Left ventricle myocardium inferior (tissue), 1 donor: ENCODE measurements around the gene GAK. TPM values are rescaled to one million over a fixed set of nuclear protein-coding genes. Genes with fewer than 3 reads are reported as not detected.

Experiments
- DNase-seq: peaks from one replicate; pipeline ENCODE4 v3.0.0-alpha.2; 2020
- H3K27ac ChIP-seq: fragments of 200-600 bp; replicated peaks from 2 replicates; pipeline ENCODE4 v1.8.0; 2021
- H3K27me3 ChIP-seq: fragments of 200-600 bp; 2 replicates; pipeline ENCODE4 v1.8.0; 2021; ENCODE audit warnings: low read depth
- H3K36me3 ChIP-seq: fragments of 200-600 bp; 2 replicates; pipeline ENCODE4 v1.8.0; 2021
- H3K4me1 ChIP-seq: fragments of 200-600 bp; 2 replicates; pipeline ENCODE4 v1.8.0; 2021
- H3K4me3 ChIP-seq: fragments of 200-600 bp; 2 replicates; pipeline ENCODE4 v1.8.0; 2021; ENCODE audit warnings: mild to moderate bottlenecking, moderate library complexity
- H3K9me3 ChIP-seq: fragments of 200-600 bp; replicated peaks from 2 replicates; pipeline ENCODE4 v1.8.0; 2021
- CTCF ChIP-seq: fragments of 200-600 bp; IDR thresholded peaks from 2 replicates; pipeline ENCODE4 v1.8.0; 2021; ENCODE audit warnings: antibody characterized with exemption, mild to moderate bottlenecking, borderline replicate concordance
- intact Hi-C: fragments of 100-400 bp; cut with micrococcal nuclease; formaldehyde crosslinking; loops from one replicate; pipeline ENCODE4 v1.11.0; 2022
- total RNA-seq: library from RNA; stranded (reverse); fragmentation: NEBNext Ultra II Directional; extraction: Animal tissue kit (Norgen Biotek cat#: 25700); gene quantifications from one replicate; pipeline ENCODE4 v1.2.1, GENCODE V29; 2021
- donor health status: DM: no; HTN: yes; CAD: no; lungs with severe emphysema.

GAK gene
- total RNA-seq, 1 donor from 2014 or later: 25.1 TPM

GRCh38 chr4:845233-845835, 86.8 kb downstream of the GAK start:
- Histone ChIP-seq H3K36me3 (peaks cover 21% of the 10 kb centered on the region), H3K4me3 (no peak overlapping the region), H3K4me1 (no peaks in the 10 kb centered on the region), H3K27me3 (no peaks in the 10 kb centered on the region), H3K27ac (no peak overlapping the region), H3K9me3 (peaks cover 4% of the 10 kb centered on the region)
- intact Hi-C loops: no loop called here
- TF ChIP-seq CTCF: no peak
- no peak for DNase-seq

- Histone ChIP-seq H3K4me3 (no peak overlapping the region), H3K9me3 (peaks cover 4% of the 10 kb centered on the region), H3K27ac (no peak overlapping the region), H3K27me3 (no peaks in the 10 kb centered on the region), H3K4me1 (no peaks in the 10 kb centered on the region), H3K36me3 (peaks cover 16% of the 10 kb centered on the region)
- intact Hi-C loops: no loop called here
- no peak for DNase-seq
- TF ChIP-seq CTCF: no peak
Observed at GRCh38 chr4:844752-845232, 87.3 kb downstream of the GAK start.

- no peak for TF ChIP-seq CTCF
- no peak overlapping the region for H3K4me3 ChIP-seq
- no peaks in the 10 kb centered on the region for H3K36me3 ChIP-seq
- H3K4me1 ChIP-seq: peaks cover 19% of the 10 kb centered on the region
- H3K27ac ChIP-seq: no peak overlapping the region
- peaks cover 41% of the 10 kb centered on the region for H3K9me3 ChIP-seq
- DNase-seq: no peak
- intact Hi-C loops: no loop called here
- H3K27me3 ChIP-seq: no peaks in the 10 kb centered on the region
Observed at GRCh38 chr4:839675-840443, 92.3 kb downstream of the GAK start.

- peaks cover 41% of the 10 kb centered on the region for H3K9me3 ChIP-seq
- no peak overlapping the region for H3K4me3 ChIP-seq
- peaks cover 3% of the 10 kb centered on the region for H3K27me3 ChIP-seq
- no peak overlapping the region for H3K27ac ChIP-seq
- no peaks in the 10 kb centered on the region for H3K36me3 ChIP-seq
- TF ChIP-seq CTCF: no peak
- no peak for DNase-seq
- intact Hi-C loops: no loop called here
- H3K4me1 ChIP-seq: peaks cover 21% of the 10 kb centered on the region
Observed at GRCh38 chr4:837772-838171, 94.3 kb downstream of the GAK start.

- intact Hi-C loops: no loop called here
- Histone ChIP-seq H3K27ac (no peak overlapping the region), H3K4me1 (peaks cover 21% of the 10 kb centered on the region), H3K9me3 (peaks cover 41% of the 10 kb centered on the region), H3K27me3 (peaks cover 3% of the 10 kb centered on the region), H3K4me3 (no peak overlapping the region), H3K36me3 (no peaks in the 10 kb centered on the region)
- no peak for TF ChIP-seq CTCF
- no peak for DNase-seq
Observed at GRCh38 chr4:836750-837301, 95.3 kb downstream of the GAK start.
